Right lobe of liver (tissue), 6 donors: ENCODE results near the gene CDK17. TPM values are rescaled to one million over a fixed set of nuclear protein-coding genes. Genes with fewer than 3 reads are reported as not detected.

ENCODE experiments used
- ATAC-seq, 4 donors: fragments of 200-7000 bp; cut with Tn5 transposase; one replicate each; pipeline ENCODE4 v1.9.1; 2020; ENCODE audit warnings: mild to moderate bottlenecking in 4 of 4, moderate library complexity in 4 of 4
- DNase-seq, 3 donors: peaks; one replicate each; pipeline ENCODE4 v3.0.0-alpha.2; 2020
- H3K27ac ChIP-seq, 3 donors: fragments of 200-600 bp; one replicate each; pipeline ENCODE4 v1.8.0; 2022
- H3K27me3 ChIP-seq, 2 donors: fragments of 200-600 bp; one replicate each; pipeline ENCODE4 v1.8.0; 2022
- H3K36me3 ChIP-seq, 4 donors: fragments of 200-600 bp; sonication (generic) in 1 of 4; one replicate each; pipeline versions ENCODE4 v1.5.1 to v1.8.0; 2017 to 2022; ENCODE audit warnings: control low read depth in 1 of 4
- H3K4me1 ChIP-seq, 4 donors: fragments of 200-600 bp; sonication (generic) in 1 of 4; one replicate each; pipeline versions ENCODE4 v1.5.1 to v1.8.0; 2017 to 2022; ENCODE audit warnings: control low read depth in 1 of 4
- H3K4me3 ChIP-seq, 3 donors: fragments of 200-600 bp; one replicate each; pipeline ENCODE4 v1.8.0; 2022
- H3K9me3 ChIP-seq, 4 donors: fragments of 200-600 bp; sonication (generic) in 1 of 4; one replicate each; pipeline versions ENCODE4 v1.5.1 to v1.8.0; 2017 to 2022; ENCODE audit warnings: control low read depth in 1 of 4
- POLR2A ChIP-seq: fragments of 450-650 bp; IDR thresholded peaks from one replicate; pipeline ENCODE4 v1.6.1; 2017; ENCODE audit warnings: antibody characterized with exemption, mild to moderate bottlenecking
- WGBS: methylation state at CpG from one replicate; pipeline ENCODE4 v1.1.6; 2018; ENCODE audit warnings: low coverage, low lambda C conversion rate; ENCODE audit not compliant: insufficient coverage; ENCODE audit errors: missing lambda C conversion rate; 5-methylcytosine and 5-hydroxymethylcytosine counted together
- intact Hi-C, 2 donors: fragments of 100-400 bp; cut with DNase I; formaldehyde crosslinking; loops; one replicate each; pipeline versions ENCODE4 v1.11.2 to v1.14.1; 2022
- total RNA-seq, 6 experiments: library from RNA; depleted of rRNA in 2 of 6; stranded (reverse); fragments of >200 nt in 2 of 6; fragmentation: NEBNext Ultra II Directional in 3 of 6; extraction: Animal tissue kit (Norgen Biotek cat#: 25700) in 3 of 6; gene quantifications; one replicate each; pipeline versions ENCODE4 v1.1.0 to v1.2.4, GENCODE V29; 2016 to 2023
- TF ChIP-seq, protein P1 (sequence below), 4 donors: fragments of 200-600 bp in 3 of 4; fragments of 450-650 bp in 1 of 4; IDR thresholded peaks; one replicate each; pipeline versions ENCODE4 v1.5.1 to v1.8.0; 2016 to 2022; ENCODE audit warnings: antibody characterized with exemption in 4 of 4, mild to moderate bottlenecking in 2 of 4
- donor health status: DM: no; HTN: yes; CAD: no.
- donor health status: DM: no; HTN: no; CAD: no.
- donor health status: DM: no; HTN: no; CAD: no.
- donor health status: DM: no; HTN: yes; CAD: no.
- donor health status: DM: no; HTN: yes; CAD: no.

The CDK17 gene
- total RNA-seq, 6 experiments from 2014 or later, result 8.9 to 16.1 (median 13.7) TPM

DNA sequence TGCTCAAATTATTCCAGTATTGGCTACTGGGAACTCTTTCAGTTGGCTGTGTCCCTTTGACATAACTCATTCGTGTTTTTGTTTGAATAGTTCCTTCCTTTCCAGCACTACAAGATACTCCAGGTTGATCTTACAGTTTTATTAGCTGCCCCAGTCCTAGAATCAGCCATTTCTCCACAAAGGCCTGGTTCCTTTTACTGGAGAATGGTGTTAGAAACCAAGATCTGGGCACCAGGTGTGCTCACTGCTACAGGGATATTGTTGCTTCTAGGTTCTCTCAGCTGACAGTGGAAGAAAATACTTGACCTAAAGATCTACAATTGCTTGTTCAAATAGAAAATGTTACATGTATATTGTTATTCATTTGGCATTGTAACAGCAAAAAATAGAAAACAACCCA lies 21.9 kb downstream of the CDK17 start:
- H3K27ac ChIP-seq, result no peak overlapping the region
- WGBS, result 32% methylated on average over 1 of the region's 1 CpG
- TF ChIP-seq, protein P1, sequence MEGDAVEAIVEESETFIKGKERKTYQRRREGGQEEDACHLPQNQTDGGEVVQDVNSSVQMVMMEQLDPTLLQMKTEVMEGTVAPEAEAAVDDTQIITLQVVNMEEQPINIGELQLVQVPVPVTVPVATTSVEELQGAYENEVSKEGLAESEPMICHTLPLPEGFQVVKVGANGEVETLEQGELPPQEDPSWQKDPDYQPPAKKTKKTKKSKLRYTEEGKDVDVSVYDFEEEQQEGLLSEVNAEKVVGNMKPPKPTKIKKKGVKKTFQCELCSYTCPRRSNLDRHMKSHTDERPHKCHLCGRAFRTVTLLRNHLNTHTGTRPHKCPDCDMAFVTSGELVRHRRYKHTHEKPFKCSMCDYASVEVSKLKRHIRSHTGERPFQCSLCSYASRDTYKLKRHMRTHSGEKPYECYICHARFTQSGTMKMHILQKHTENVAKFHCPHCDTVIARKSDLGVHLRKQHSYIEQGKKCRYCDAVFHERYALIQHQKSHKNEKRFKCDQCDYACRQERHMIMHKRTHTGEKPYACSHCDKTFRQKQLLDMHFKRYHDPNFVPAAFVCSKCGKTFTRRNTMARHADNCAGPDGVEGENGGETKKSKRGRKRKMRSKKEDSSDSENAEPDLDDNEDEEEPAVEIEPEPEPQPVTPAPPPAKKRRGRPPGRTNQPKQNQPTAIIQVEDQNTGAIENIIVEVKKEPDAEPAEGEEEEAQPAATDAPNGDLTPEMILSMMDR (IDR thresholded peaks at IDR 0.05), result no peak
- no peak for TF ChIP-seq POLR2A
- no peak for DNase-seq
- no peak overlapping the region for H3K4me3 ChIP-seq
- H3K4me1 ChIP-seq, result no peaks in the 10 kb centered on the region
- H3K9me3 ChIP-seq, result no peaks in the 10 kb centered on the region
- H3K27me3 ChIP-seq, result no peaks in the 10 kb centered on the region
- no peaks in the 10 kb centered on the region for H3K36me3 ChIP-seq
- intact Hi-C loops, result no loop called here
- ATAC-seq, result no peak

DNA sequence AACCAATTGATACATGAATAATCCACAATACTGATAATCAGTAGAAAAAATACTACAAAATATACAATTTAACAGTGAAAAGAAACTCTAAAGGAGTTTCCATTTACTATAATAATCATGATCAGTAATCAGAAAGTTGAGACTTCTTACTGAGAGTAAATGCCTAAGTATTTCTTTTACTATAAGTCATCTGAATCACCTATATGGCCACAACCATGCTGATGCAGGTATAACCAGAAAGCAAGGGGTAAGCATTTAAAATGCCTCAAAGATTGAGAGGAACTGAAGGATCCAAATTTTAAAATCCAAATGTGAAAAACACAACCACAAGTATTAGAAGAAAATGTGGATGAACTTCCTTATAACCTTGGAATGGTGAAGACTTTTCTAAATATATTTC lies 23.4 kb downstream of the CDK17 start:
- Histone ChIP-seq H3K27me3 (no peaks in the 10 kb centered on the region), H3K4me3 (no peak overlapping the region), H3K4me1 (no peaks in the 10 kb centered on the region), H3K9me3 (no peaks in the 10 kb centered on the region), H3K27ac (no peak overlapping the region), H3K36me3 (no peaks in the 10 kb centered on the region)
- no peak for ATAC-seq
- intact Hi-C loops, result no loop called here
- no peak for DNase-seq
- TF ChIP-seq, protein P1 (IDR thresholded peaks at IDR 0.05), result no peak
- no peak for TF ChIP-seq POLR2A

DNA sequence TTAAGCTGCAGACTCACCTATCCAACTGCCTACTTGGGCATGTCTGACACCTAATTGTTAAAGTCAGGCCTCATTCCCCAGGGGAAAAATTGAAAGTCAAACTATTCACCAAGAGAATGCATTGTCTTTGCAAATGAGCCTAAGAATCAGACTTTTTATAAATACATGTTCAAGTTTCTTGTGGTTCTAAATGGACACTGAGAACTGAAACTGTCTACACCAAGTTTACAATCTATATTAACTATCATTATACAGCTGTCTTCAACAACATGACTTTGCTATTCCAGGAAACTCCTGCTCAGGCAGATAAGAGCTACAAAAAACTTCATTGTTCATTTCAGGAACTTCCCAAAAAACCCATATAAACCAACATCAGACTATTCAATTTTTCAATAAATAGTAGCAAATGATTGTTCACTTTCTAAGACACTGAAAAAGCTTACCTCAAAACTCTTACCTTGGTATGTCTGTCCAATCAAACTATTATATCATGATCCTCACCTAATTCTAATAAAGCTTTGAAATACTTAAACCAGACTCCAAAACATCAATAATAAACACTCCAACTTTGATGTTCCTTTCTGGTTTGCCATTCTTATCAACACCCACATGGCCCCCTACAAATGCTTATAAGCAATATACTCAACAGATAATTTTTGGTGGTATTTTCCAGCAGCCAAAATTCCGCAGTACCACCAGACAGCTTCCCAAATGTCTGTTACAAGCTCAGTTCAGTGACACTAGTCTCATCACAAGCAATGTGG lies 24.2 kb downstream of the CDK17 start:
- H3K27ac ChIP-seq, result no peak overlapping the region
- TF ChIP-seq, protein P1 (IDR thresholded peaks at IDR 0.05), result no peak
- TF ChIP-seq POLR2A, result no peak
- 88% methylated on average over 1 of the region's 1 CpG for WGBS
- DNase-seq, result no peak
- no peaks in the 10 kb centered on the region for H3K9me3 ChIP-seq
- intact Hi-C loops, result no loop called here
- H3K36me3 ChIP-seq, result no peaks in the 10 kb centered on the region
- H3K4me1 ChIP-seq, result no peaks in the 10 kb centered on the region
- H3K4me3 ChIP-seq, result no peak overlapping the region
- peak in 3 of 4 donors; percentile 48 to 66 (median 64) for ATAC-seq
- no peaks in the 10 kb centered on the region for H3K27me3 ChIP-seq

DNA sequence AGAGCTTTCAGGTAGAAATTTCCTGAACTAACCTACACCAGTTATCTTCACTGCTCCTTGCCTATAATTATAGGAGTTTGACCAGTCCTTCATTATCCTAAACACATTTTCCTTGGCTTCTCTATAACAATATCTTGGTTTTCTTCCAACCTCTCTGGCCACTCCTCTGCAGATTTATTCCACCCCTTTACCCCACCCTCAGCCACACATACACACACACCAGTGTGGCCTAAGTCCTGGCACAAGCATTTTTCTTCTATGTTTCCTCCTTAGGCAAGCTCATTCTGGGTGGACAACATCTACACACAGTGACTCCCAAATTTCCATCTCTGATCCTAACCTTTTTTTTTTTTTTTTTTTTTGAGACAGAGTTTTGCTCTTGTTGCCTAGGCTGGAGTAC lies 25.1 kb downstream of the CDK17 start:
- Histone ChIP-seq H3K9me3 (no peaks in the 10 kb centered on the region), H3K4me3 (no peak overlapping the region), H3K4me1 (no peaks in the 10 kb centered on the region), H3K27ac (no peak overlapping the region), H3K27me3 (no peaks in the 10 kb centered on the region), H3K36me3 (no peaks in the 10 kb centered on the region)
- no peak for TF ChIP-seq POLR2A
- TF ChIP-seq, protein P1 (IDR thresholded peaks at IDR 0.05), result no peak
- ATAC-seq, result peak in 2 of 4 donors; percentile 32 to 38
- intact Hi-C loops, result no loop called here
- no peak for DNase-seq
